Esophagus muscularis mucosa (tissue), 3 donors: Measurements from ENCODE around the gene FADS6.

ENCODE experiments used
- EP300 ChIP-seq: sonication (generic); formaldehyde crosslinking; IDR thresholded peaks from one replicate; pipeline ENCODE4 v1.6.1; 2017; ENCODE audit warnings: antibody characterized with exemption
- POLR2A ChIP-seq: fragments of 450-650 bp; IDR thresholded peaks from one replicate; pipeline ENCODE4 v1.6.1; 2017; ENCODE audit warnings: antibody characterized with exemption, moderate library complexity, mild to moderate bottlenecking, low read depth
- POLR2AphosphoS5 ChIP-seq, 2 donors: sonication (generic); formaldehyde crosslinking; IDR thresholded peaks; one replicate each; pipeline ENCODE4 v1.6.1; 2017; ENCODE audit warnings: antibody characterized with exemption in 2 of 2

DNA sequence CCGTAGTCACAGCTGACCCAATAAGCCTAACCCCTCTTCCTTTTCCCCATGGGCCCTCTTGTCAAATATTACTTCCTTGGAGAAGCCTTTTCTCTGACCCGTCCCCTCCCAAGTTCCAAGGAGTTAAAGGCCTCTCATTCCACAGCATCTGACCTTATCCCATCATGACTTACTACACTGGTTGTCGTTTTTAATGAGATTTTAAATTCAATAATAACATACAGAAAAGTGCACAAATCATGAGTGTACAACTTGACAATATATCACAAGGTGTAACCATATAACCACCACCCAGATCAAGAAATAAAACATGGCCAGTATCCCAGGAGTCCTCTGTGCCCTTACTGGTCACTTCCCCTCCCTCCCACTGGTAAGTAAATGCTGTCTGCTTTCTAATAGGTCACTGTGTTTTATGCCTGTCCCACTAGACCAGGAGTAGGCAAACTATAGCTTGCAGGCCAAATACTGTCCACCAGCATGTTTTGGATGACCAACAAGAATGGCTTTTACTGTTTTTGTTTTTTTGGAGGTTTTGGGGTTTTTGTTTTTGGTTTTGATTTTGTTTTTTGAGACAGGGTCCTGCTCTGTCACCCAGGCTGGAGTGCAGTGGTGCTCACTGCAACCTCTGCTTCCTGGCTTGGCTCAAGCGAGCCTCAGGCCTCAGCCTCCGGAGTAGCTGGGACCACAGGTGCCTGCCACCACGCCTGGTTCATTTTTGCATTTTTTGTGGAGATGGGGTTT is 19.4 kb downstream of the FADS6 start:
- TF ChIP-seq POLR2A = no peak
- TF ChIP-seq EP300 = no peak
- no peak for TF ChIP-seq POLR2AphosphoS5 (IDR thresholded peaks at IDR 0.05)
